Measurements from ENCODE around the gene TACC2.
"Not testable (repeated sequence)": the region's sequence is repeated elsewhere in the genome, so short reads cannot be mapped to it uniquely, and the experiment has no call there.

Gene TACC2

GRCh38 chr10:122199689-122200088 lies 210.7 kb downstream of the TACC2 start:
- DNase-seq: no peak

- DNase-seq: no peak
Measured at GRCh38 chr10:122201401-122201800, 212.4 kb downstream of the TACC2 start.

GRCh38 chr10:122203180-122203579 lies 214.2 kb downstream of the TACC2 start:
- not testable (repeated sequence) for DNase-seq

- DNase-seq: peak; percentile 1
Measured at GRCh38 chr10:122204691-122205489, 215.9 kb downstream of the TACC2 start.

GRCh38 chr10:122206471-122207065 lies 217.6 kb downstream of the TACC2 start:
- DNase-seq: no peak

- DNase-seq: no peak
Measured at GRCh38 chr10:122207163-122207562, 218.2 kb downstream of the TACC2 start.

GRCh38 chr10:122207596-122207995 lies 218.6 kb downstream of the TACC2 start:
- peak; percentile 92 for DNase-seq

GRCh38 chr10:122208571-122209430 lies 219.8 kb downstream of the TACC2 start:
- no peak for DNase-seq

GRCh38 chr10:122210481-122211265 lies 221.7 kb downstream of the TACC2 start:
- no peak for DNase-seq

GRCh38 chr10:122213364-122213763 lies 224.4 kb downstream of the TACC2 start:
- DNase-seq: no peak

- no peak for DNase-seq
Measured at GRCh38 chr10:122213766-122214165, 224.8 kb downstream of the TACC2 start.

- DNase-seq: no peak
Measured at GRCh38 chr10:122216047-122216446, 227.1 kb downstream of the TACC2 start.

- no peak for DNase-seq
Measured at GRCh38 chr10:122219340-122219739, 230.4 kb downstream of the TACC2 start.

GRCh38 chr10:122220736-122221135 lies 231.8 kb downstream of the TACC2 start:
- no peak for DNase-seq

GRCh38 chr10:122221958-122222357 lies 233.0 kb downstream of the TACC2 start:
- DNase-seq: no peak

- no peak for DNase-seq
Measured at GRCh38 chr10:122222638-122223037, 233.7 kb downstream of the TACC2 start.

GRCh38 chr10:122224159-122224558 lies 235.2 kb downstream of the TACC2 start:
- DNase-seq: no peak

- peak; percentile 74 for DNase-seq
Measured at GRCh38 chr10:122225330-122225729, 236.4 kb downstream of the TACC2 start.

GRCh38 chr10:122227754-122228153 lies 238.8 kb downstream of the TACC2 start:
- DNase-seq: no peak

- no peak for DNase-seq
Measured at GRCh38 chr10:122229666-122230065, 240.7 kb downstream of the TACC2 start.

GRCh38 chr10:122230222-122230621 lies 241.3 kb downstream of the TACC2 start:
- no peak for DNase-seq

- no peak for DNase-seq
Measured at GRCh38 chr10:122232769-122233168, 243.8 kb downstream of the TACC2 start.

- DNase-seq: no peak
Measured at GRCh38 chr10:122233857-122234348, 244.9 kb downstream of the TACC2 start.
